ENCODE measurements around the gene BLACAT1. TPM values are rescaled to one million over a fixed set of nuclear protein-coding genes. Genes with fewer than 3 reads are reported as not detected.

BLACAT1 gene
- total and polyA plus RNA-seq, 2 of the 4 experiments (the other 2 are of a cell fraction) = under 0.01 to 0.05 TPM

DNA sequence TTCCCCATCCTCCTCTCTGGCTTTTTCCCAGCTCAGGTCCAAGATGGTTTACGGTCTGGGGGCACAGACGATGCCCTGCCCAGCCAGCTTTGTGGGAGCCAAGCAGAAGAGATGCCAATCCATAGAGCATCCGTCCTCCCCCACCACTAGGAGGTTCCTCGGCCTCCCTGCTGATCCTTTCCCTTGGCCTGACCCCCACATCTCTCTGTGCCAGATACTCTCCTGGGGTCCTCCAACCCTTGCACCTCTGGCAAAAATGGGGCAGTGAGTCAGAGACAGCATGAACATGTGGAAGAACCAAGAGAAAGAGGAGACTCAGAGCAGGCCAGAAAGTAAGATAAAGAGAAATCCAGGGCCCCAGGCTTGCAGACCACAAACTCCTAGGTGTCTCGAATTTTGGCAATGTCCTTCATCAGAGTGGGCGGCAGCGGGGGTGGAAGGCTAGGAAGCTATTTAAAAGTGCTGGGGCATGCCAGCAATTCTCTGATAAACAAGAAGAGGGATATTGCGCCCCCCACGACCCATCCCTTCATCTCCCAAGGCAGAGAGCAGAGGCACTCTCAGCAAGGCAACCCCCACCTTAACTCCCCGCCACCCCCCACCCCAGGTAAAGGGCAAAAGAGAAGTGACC is 11.4 kb downstream of the BLACAT1 start:
- CTCF ChIA-PET = interaction anchor here (0.6 kb wide), 1 partner anchor 119 kb away, joined by 3 read pairs; no protein-coding TSS in a partner anchor
- Histone ChIP-seq H2BK20ac (ENCODE audit: low read depth, low read length) (no peak overlapping the region), H3K9me3 (ENCODE audit: control insufficient read depth, insufficient read depth, low read length) (no peaks in the 10 kb centered on the region), H2BK15ac (ENCODE audit: low read depth, low read length) (no peak overlapping the region), H2AK5ac (ENCODE audit: low read depth, low read length) (no peak overlapping the region), H3K14ac (replicated peaks; ENCODE audit: low read depth, low read length) (no peak overlapping the region), H3K9me1 (ENCODE audit: insufficient read depth, low read length) (no peaks in the 10 kb centered on the region; the same call in 1 of the 2 replicates), H3K56ac (ENCODE audit: extremely low read depth, insufficient read depth, low read length) (no peak overlapping the region), H2BK120ac (ENCODE audit: low read depth, low read length) (no peak overlapping the region), H4K5ac (ENCODE audit: low read depth, low read length) (no peak overlapping the region), H3K27me3 (ENCODE audit: control insufficient read depth, insufficient read depth, low read length) (peaks cover 52% of the 10 kb centered on the region), H3K79me1 (ENCODE audit: low read depth in 1 of 2, low read length in 2 of 2) (no peaks in the 10 kb centered on the region), H3K4me1 (ENCODE audit: control insufficient read depth, insufficient read depth, low read length) (no peaks in the 10 kb centered on the region), H3K4me3 (ENCODE audit: insufficient read depth, low read depth, low read length) (no peak overlapping the region), H2BK5ac (ENCODE audit: low read depth, low read length, poor library complexity, severe bottlenecking) (no peak overlapping the region), H3K18ac (ENCODE audit: low read depth, low read length) (no peak overlapping the region), H3K4me2 (ENCODE audit: low read depth, low read length) (no peak overlapping the region), H3K23ac (ENCODE audit: low read depth, low read length) (no peak overlapping the region), H4K8ac (ENCODE audit: low read depth in 2 of 2, low read length in 2 of 2) (no peak overlapping the region), H3K4ac (ENCODE audit: low read depth, low read length) (no peak overlapping the region), H2AFZ (replicated peaks; ENCODE audit: low read length, poor library complexity) (no peak overlapping the region), H4K91ac (ENCODE audit: insufficient read depth, low read depth, low read length) (no peak overlapping the region), H3K9ac (ENCODE audit: low read depth, low read length) (no peak overlapping the region), H3K36me3 (ENCODE audit: control insufficient read depth, insufficient read depth, low read length) (no peaks in the 10 kb centered on the region), H2AK9ac (replicated peaks; ENCODE audit: low read depth, low read length, poor library complexity) (no peak overlapping the region), H4K20me1 (ENCODE audit: insufficient read depth, low read length) (no peaks in the 10 kb centered on the region), H3K27ac (ENCODE audit: insufficient read depth, low read length) (no peak overlapping the region)
- POLR2A ChIA-PET (ENCODE audit: unreplicated experiment) = no interaction called here
- TF ChIP-seq RFX5 (IDR thresholded peaks at IDR 0.05; ENCODE audit: low read depth, low read length) (no peak), MAFK (IDR thresholded peaks at IDR 0.05; ENCODE audit: low read depth, low read length) (no peak), ELK1 (IDR thresholded peaks at IDR 0.05; ENCODE audit: borderline replicate concordance, low read depth, low read length) (no peak), SMC3 (IDR thresholded peaks at IDR 0.05; ENCODE audit: low read depth, low read length) (no peak), MAZ (IDR thresholded peaks at IDR 0.05; ENCODE audit: borderline replicate concordance, low read depth, low read length) (no peak), CEBPB (IDR thresholded peaks at IDR 0.05; ENCODE audit: low read depth, low read length) (no peak), RCOR1 (IDR thresholded peaks at IDR 0.05; ENCODE audit: insufficient replicate concordance, low read length) (no peak), RAD21 (IDR thresholded peaks at IDR 0.05; ENCODE audit: low read length) (no peak), BHLHE40 (IDR thresholded peaks at IDR 0.05; ENCODE audit: low read depth, low read length) (no peak)
- dilution Hi-C loops (cut with HindIII; ENCODE audit: low sequenced_read_pairs, unreplicated experiment) = no loop called here
- intact Hi-C loops (cut with micrococcal nuclease) = no loop called here
- ATAC-seq (ENCODE audit: low read depth) (no peak), DNase-seq (no peak)
- no CpG with 5 or more reads among the region's 10 CpGs for WGBS, 2 experiments (ENCODE audit: extremely low coverage in 2 of 2, insufficient read length in 1 of 2)
- no TSS peak for BruUV-seq (replicated peaks)
- in situ Hi-C loops (cut with MboI; ENCODE audit: low sequenced_read_pairs) = no loop called here

Data from IMR-90 (cell line).